ENCODE measurements around the gene DEFB129. TPM values are rescaled to one million over a fixed set of nuclear protein-coding genes. Genes with fewer than 3 reads are reported as not detected.

The DEFB129 gene
- total RNA-seq, 1 experiment from 2014 or later: not detected

- Histone ChIP-seq H4K5ac (ENCODE audit: insufficient read length, low read depth, low read length) (no peak overlapping the region), H3K4me1 (ENCODE audit: insufficient read depth, low read length) (0 out of 2 replicates have a peak, but pooled peaks cover 4% of the 10 kb centered on the region), H2BK12ac (ENCODE audit: insufficient read length, low read depth, low read length) (no peak overlapping the region), H2AFZ (ENCODE audit: low read length) (no peak overlapping the region), H3K18ac (ENCODE audit: insufficient read length, low read depth, low read length) (no peak overlapping the region), H2BK120ac (ENCODE audit: low read depth, low read length, poor library complexity, severe bottlenecking) (no peak overlapping the region), H4K20me1 (ENCODE audit: control insufficient read depth, insufficient read depth, insufficient read length) (no peaks in the 10 kb centered on the region), H2BK5ac (ENCODE audit: insufficient read length, low read length) (no peak overlapping the region), H2BK15ac (ENCODE audit: low read depth, low read length) (no peak overlapping the region), H3K27ac (ENCODE audit: insufficient read length, low read depth, low read length) (no peak overlapping the region), H2BK20ac (ENCODE audit: low read depth, low read length, poor library complexity, severe bottlenecking) (no peak overlapping the region), H2AK5ac (ENCODE audit: insufficient read length, low read length) (no peak overlapping the region), H3K56ac (ENCODE audit: insufficient read length, low read depth, low read length) (no peak overlapping the region), H3K23ac (ENCODE audit: insufficient read length, low read depth, low read length) (no peak overlapping the region), H3K9me3 (ENCODE audit: control insufficient read depth, low read depth, low read length) (no peaks in the 10 kb centered on the region), H3K14ac (ENCODE audit: insufficient read depth, low read length) (no peak overlapping the region), H3K9ac (ENCODE audit: extremely low read depth, insufficient read length, low read length) (no peak overlapping the region), H4K8ac (replicated peaks; ENCODE audit: insufficient read length, low read depth, low read length) (no peak overlapping the region), H3K79me2 (ENCODE audit: insufficient read depth, low read length) (no peaks in the 10 kb centered on the region), H3K23me2 (ENCODE audit: insufficient read length, low read depth, low read length, poor library complexity, severe bottlenecking) (no peaks in the 10 kb centered on the region), H3K79me1 (ENCODE audit: insufficient read depth, low read depth, low read length, poor library complexity, severe bottlenecking) (no peaks in the 10 kb centered on the region), H3T11ph (ENCODE audit: low read length) (no peak overlapping the region), H3K4ac (ENCODE audit: low read depth, low read length) (no peak overlapping the region), H3K27me3 (ENCODE audit: insufficient read depth, low read length) (no peaks in the 10 kb centered on the region), H4K91ac (ENCODE audit: insufficient read length, low read depth, low read length) (no peak overlapping the region), H3K4me2 (ENCODE audit: insufficient read depth, insufficient read length, low read length) (no peak overlapping the region)
- Mint-ChIP-seq H3K27ac (no peak overlapping the region), H3K9me3 (peaks cover 2 to 6% of the 10 kb centered on the region in 2 experiments; a peak in 3 of 5 replicates), H3K4me1 (peaks cover 5 to 7% of the 10 kb centered on the region in 2 experiments), H3K27me3 (ENCODE audit: low read depth) (no peaks in the 10 kb centered on the region; the same call in 1 of the 2 replicates), H3K4me3 (no peak overlapping the region), H3K36me3 (ENCODE audit: insufficient read depth in 1 of 3, low read depth in 3 of 3) (peaks cover 33 to 52% (median 38%) of the 10 kb centered on the region in 3 experiments)
- TF ChIP-seq, protein P1, sequence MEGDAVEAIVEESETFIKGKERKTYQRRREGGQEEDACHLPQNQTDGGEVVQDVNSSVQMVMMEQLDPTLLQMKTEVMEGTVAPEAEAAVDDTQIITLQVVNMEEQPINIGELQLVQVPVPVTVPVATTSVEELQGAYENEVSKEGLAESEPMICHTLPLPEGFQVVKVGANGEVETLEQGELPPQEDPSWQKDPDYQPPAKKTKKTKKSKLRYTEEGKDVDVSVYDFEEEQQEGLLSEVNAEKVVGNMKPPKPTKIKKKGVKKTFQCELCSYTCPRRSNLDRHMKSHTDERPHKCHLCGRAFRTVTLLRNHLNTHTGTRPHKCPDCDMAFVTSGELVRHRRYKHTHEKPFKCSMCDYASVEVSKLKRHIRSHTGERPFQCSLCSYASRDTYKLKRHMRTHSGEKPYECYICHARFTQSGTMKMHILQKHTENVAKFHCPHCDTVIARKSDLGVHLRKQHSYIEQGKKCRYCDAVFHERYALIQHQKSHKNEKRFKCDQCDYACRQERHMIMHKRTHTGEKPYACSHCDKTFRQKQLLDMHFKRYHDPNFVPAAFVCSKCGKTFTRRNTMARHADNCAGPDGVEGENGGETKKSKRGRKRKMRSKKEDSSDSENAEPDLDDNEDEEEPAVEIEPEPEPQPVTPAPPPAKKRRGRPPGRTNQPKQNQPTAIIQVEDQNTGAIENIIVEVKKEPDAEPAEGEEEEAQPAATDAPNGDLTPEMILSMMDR (conservative IDR thresholded peaks at IDR 0.05): no peak
- no CpG with 5 or more reads among the region's 7 CpGs for WGBS (ENCODE audit: extremely low coverage, insufficient read length, low lambda C conversion rate)
- no peak for DNase-seq
Measured at GRCh38 chr20:275791-276190, 48.7 kb downstream of the DEFB129 start.

Measured in H9 (cell line).